GM19397 (cell line): ENCODE measurements around the gene LPCAT1.
"Not testable (repeated sequence)": the region's sequence is repeated elsewhere in the genome, so short reads cannot be mapped to it uniquely, and the experiment has no call there.

Experiments used
- ATAC-seq: cut with Tn5 transposase; IDR thresholded peaks from one replicate; pipeline ENCODE4 v1.9.1; 2021; ENCODE audit warnings: mild to moderate bottlenecking, moderate library complexity; ENCODE audit not compliant: unreplicated experiment

LPCAT1 gene

DNA sequence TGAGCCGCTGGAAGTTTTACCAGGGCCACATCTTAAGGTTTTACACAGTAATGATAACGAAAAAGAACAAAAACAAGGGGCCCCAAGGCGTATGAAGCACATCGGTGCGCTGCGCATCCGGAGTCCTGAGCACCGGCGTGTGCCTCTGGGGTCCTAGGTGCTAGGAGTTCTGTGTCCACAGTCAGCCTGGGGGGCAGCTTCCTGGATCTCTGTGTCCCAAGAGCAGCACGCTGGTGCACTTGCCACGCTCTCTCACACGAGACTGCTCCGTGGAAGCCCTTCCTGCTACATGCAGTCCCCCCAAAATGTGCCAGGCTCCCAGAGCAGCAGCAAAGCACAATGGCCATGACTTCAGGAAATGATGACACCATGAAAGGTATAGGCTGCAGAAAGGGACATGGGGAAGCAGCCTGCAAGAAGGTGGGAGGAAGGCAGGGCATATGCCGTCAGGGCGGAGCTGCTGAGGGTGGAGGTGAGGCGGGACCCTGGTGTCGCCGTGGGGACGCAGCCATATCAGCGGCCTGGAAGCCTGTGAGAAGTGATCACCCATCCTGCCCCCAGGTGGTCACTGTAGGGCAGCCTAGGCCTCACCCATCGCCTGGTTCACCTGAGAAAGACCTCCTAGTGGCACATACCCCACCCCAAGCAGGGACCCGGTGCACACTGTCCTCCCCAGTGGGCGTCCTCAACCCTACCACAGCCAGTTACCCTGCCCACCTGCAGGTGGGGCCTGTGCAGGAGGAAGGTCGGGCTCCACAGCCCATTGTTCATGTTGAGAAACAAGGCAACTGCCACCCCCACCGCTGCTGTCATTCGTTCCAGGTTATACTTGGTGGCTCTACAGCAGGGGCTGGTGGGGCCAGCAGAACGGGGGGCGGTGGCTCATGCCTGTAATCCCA lies 54.9 kb downstream of the LPCAT1 start:
- ATAC-seq: no peak

DNA sequence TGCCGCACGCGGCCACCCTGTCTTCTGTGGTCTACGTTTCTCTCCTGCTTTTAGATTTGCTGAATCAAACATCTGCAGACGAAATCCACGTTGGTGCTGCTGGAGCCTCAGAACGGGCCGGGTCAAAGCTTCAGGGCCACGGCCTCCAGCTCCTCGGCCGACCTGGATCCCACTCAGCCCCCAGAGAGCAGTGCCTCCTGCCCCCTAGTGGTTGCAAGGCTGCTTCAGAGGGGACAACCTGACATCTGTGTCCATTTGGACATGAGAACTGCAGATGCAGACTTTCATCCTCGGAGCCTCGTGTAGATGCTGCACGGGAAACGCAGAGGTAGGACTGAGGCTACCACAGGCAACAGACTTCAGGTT lies 55.5 kb downstream of the LPCAT1 start:
- ATAC-seq: no peak

DNA sequence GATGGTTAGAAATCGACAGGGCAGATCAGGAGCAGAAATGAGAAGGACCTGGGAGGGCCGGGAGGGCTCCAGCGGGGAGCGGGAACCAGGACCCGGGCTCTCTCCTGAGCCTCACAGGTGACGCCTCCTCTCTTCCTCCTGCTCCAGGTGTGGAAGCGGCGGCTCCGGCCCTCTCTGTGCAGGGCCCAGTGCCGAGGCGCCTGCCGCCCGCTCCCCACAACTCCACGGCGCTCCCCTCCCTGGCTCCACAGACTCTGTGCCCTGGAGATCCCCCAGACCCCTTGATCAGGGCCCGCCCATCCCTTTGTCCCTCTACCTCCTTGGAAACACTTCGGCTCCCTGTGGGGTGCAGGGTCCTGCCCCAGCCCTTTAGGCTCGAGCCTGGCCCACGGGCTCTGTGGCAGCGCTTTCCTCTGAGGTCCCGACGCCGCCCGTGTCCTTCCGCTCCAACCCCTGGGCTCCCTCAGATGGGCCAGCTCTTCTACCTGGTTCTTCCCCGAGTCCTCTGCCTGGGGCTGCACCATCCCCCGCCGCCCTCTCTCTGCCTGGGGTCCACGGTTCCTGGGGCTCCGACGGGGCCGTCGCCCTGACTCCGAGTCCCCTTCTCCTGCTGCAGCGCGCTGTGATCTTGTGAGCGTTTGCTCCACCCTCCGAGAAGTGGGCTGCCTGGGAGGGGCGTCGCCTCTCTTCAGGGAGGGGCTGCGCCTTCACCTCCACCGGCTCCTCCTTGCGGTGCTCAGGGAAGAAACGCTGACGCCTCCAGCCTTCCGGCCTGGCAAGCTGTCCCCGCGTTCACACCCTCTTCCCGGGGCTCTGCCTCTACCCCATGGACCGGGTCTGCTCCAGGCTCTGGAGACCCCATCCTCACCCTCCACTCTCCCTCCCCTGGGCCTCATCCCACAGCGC lies 56.2 kb downstream of the LPCAT1 start:
- ATAC-seq: no peak

DNA sequence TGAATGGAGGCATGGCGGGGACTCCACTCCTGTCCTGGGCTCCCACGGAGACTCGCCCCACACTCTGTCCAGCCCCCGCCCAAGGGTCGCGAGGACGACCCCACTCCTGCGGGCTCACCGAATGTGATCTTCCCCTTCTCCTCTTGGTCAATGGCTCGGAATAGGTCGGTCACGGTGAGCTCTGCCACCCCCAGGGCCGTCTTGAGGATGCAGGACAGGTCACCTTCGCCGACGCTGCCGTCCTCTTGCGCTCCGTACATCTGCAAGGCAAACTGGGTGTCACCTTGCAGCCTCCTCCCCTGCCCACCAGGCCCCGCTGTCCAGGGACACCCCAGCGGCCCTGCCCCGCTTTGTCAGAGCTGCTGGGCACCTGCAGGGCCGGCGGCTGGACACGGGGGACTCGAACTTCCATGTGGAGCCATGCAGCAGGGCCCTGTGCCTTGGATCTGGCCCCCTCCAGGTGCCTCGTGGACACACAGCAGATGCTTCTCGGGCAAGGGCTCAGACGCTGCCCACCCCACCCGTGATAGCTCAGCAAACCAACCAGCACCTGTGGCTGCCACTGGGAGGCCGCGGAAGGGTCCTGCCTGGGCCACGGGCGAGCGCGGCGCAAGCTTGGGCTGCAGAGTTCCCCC lies 57.0 kb downstream of the LPCAT1 start:
- no peak for ATAC-seq

DNA sequence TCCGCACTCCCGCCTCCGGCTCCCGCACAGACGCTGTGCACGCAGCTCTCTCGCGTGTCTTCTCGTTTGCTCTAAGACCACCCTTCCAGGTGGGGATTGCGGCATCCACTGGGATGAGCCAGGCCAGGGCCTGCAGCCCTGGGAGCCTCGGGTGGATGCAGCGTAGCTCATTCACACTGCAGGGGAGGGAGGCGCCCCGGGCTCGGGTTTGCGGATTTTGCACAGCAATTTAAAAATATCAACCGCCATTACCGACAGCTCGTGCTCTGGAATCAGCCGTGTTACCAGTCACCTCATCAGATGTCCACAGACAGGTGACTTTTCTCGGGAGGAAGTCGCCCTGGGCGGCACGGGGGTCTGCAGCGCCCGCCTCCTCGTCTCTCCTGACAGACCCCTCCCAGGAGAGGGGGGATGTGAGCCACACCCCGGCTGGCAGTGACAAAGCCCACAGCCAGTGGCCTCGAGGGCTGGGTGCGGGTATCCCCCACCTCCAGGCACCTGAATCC lies 57.7 kb downstream of the LPCAT1 start:
- ATAC-seq: no peak

DNA sequence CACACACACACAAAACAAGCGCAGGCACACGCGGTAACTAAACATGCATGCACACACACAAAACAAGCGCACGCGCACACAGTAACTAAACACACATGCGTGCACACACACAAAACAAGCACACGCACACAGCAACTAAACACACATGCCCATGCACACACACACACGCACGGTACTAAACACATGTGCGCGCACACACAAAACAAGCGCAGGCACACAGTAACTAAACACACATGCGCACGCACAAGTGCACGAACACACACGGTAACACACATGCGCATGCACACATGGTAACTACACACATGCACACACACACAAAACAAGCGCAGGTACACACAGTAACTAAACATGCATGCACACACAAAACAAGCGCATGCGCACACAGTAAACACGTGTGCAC lies 58.6 kb downstream of the LPCAT1 start:
- no peak for ATAC-seq

DNA sequence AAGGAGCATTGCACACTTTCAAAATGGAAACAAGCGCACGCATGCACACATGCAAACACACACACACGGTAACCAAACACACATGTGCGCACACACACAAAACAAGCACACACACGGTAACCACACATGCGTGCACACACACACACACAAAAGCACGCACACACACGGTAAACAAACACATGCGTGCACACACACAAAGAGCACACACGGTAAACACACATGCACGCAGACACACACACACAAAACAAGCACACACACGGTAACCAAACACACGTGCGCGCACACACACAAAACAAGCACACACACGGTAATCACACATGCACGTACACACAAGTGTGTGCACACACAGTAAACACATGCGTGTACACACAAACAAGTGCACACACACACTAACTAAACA lies 59.2 kb downstream of the LPCAT1 start:
- ATAC-seq: no peak

DNA sequence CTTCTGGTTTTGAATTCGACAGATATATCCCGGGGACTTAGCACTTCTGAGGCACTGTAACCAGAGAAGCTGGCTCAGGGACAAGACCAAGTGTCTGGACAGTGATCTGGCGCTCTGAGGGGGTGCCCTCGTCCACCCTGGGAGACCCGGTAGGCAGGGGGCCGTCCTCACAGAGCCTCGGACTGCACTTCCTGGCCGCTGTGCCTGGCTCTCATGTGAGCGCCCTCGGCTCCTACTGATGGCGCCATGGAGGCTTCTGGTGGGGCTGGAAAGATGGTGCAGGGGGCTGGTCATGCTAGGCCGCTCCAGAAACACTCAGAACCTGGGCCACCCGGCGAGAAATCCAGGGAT lies 59.7 kb downstream of the LPCAT1 start:
- no peak for ATAC-seq

DNA sequence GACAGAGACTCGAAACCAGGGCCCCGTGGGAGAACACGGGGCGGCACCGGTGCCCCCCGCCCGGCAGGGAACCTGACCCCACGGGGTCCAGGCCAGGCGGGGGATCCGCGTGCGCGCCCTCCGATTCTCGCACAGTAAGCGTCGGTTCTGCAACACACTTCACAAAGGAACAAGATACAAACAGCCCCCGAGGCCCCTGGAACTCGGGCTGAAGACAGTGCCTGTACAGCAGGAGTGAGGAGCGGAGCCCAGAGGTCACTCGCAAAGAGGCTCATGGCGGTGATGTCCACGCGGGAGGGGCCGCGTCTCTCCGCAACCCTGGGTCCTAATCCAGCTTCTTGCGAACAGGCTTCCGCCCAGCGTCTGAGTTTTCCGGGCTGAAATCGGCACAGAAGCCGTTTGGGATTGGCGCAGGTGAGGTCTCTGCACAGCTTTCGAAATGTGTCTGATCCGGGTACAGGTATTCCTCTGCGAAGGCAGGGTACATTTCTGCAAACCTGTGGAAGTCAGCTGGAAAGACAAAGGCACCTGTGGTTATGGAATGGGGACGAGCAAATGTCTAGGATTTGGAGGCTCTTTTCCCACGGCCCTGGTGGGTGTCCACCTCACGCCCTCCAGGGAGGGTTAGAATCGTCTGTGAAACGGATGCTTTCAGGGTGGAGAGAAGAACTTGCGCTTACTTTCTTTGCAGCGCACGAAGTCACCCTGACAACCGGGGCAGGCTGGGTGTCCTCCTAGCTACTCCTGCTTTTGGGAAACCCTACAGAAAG lies 60.2 kb downstream of the LPCAT1 start:
- no peak for ATAC-seq

DNA sequence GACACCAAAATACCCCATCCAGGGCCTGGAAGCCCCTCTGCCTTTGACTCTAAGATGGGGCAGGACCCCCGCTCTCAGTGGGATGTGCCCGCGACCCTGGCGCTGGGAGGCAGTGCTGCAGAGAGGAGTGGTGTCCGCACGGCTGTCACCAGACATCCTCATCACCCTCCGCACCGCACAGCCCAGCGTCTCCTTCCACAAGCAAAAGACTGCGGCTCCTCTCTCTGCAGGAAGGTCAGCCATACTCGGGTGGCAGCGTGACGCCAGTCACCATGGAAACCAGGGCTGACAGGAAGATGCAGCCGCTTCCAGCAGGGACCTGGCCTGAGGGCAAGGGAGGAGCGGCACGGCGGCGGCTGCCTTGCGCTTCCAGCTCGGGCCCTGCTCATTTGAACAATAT lies 61.4 kb downstream of the LPCAT1 start:
- ATAC-seq: no peak

DNA sequence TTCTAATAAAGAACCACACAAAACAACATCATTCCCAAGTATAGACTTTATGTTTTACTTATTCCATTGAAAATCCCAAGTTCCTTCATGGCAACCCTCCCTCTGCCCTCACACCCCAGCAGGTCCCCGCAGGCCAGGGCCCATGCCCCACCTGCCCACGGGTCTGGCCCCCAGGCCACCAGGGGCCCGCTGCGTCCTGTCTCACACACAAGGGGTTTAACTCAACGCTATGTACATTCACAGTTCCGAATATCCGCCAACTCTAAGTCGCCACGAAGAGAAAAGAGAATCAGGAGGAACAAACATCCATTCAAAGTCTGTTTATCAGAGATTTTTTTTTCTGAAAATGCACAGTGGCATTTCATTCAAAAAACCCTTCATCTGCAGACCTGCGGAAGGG lies 62.4 kb downstream of the LPCAT1 start:
- no peak for ATAC-seq

DNA sequence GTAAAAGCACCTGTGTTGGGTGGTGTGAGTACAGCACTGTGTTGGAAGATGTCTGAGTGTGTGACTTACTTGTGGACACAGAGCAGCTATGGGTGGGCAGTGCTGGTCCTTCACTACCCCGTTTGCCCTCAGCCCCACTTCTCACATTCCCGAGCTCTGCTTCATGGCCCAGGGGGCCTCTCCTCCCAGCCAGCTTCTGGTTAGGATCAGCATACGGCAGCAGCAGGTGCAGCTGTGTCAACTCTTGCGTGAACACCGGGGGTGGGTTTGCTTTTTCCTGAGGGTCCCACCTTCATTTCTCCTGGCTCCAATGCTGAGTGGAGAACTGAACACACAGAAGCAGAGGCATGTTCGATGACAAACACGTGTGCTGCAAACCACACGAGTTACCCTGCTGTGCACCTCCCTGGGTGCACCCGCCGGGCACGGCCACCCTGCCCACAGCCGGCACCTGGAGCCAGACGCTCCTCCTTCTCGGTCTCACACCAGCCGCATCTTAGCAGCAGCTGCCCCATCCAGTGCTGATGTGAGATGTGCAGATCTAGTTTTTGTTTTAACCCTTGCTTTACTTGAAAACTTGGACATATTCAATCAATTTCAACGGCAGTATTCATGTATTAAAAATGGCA lies 63.6 kb downstream of the LPCAT1 start:
- ATAC-seq: no peak

DNA sequence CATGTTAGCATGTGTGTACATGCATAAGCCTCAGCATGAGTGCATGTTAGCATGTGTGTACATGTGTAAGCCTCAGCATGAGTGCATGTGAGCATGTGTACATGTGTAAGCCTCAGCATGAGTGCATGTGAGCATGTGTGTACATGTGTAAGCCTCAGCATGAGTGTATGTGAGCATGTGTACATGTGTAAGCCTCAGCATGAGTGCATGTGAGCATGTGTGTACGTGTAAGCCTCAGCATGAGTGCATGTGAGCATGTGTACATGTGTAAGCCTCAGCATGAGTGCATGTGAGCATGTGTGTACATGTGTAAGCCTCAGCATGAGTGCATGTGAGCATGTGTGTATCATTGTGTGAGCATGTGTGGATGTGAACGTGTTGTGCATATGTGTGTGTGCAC lies 64.3 kb downstream of the LPCAT1 start:
- ATAC-seq: not testable (repeated sequence)

DNA sequence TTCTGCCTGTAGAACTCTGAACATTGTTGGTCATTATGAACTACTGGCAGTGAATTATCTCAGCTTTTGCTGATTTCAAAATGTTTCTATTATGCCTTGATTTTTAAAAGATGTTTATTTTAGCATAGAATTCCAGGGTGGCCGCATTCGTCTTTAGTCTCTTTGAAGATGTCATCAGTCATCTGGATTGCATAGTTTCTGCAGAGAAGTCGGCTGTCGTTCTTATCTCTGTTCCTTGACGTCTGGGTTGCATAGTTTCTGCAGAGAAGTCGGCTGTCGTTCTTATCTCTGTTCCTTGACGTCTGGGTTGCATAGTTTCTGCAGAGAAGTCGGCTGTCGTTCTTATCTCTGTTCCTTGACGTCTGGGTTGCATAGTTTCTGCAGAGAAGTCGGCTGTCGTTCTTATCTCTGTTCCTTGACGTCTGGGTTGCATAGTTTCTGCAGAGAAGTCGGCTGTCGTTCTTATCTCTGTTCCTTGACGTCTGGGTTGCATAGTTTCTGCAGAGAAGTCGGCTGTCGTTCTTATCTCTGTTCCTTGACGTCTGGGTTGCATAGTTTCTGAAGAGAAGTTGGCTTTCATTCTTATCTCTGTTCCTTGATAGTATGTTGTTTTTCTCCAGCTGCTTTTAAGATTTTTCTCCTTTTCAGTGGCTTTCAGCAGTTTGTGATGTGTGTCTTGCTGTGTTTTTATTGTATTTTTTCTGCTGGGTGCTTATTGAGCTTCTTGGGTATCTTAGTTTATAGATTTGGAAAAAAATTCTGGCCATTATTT lies 67.5 kb downstream of the LPCAT1 start:
- not testable (repeated sequence) for ATAC-seq

DNA sequence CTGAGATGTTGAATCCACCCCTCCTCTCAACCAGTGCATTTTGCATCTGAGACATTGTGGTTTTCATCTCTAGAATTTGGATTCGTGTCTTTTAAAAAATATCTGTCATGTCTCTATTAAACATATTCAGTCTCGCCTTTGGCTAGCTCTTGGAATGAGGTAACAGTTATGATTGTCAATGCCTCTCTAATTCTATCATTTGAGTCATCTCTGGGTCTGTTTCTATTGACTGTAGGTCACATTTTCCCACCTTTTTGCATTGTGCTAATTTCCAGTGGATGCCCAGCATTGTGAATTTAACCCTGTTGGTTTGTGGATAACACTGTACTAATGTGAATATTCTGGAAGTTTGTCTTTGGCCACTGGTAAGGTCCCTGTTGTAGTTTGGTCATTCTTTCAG lies 70.1 kb downstream of the LPCAT1 start:
- no peak for ATAC-seq

DNA sequence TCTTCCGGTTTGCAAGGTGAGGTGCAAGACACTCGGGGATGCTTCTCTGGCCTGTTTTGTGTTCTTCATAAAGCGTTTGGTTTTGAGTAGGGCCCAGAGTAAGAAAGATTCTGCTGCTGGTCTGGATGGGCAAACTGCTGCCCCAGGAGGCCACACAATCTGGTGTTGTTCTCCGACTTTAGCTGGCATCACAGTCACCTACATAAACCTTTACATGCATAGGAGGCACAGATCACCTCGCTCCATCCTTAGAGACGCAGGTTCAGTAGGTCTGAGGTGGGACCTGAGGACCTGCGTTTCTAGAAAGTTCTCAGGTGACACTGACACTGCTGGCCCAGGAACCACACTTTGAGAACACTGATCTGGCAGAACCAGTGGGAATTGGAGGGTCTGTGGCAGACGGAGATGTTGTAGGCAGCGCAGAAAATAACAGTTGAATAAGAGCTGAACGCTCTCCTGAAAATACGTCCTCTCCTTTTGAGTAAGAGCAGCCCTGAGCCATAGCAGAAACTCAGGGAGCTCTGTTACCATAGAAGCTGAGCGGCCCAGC lies 74.6 kb downstream of the LPCAT1 start:
- ATAC-seq: no peak

DNA sequence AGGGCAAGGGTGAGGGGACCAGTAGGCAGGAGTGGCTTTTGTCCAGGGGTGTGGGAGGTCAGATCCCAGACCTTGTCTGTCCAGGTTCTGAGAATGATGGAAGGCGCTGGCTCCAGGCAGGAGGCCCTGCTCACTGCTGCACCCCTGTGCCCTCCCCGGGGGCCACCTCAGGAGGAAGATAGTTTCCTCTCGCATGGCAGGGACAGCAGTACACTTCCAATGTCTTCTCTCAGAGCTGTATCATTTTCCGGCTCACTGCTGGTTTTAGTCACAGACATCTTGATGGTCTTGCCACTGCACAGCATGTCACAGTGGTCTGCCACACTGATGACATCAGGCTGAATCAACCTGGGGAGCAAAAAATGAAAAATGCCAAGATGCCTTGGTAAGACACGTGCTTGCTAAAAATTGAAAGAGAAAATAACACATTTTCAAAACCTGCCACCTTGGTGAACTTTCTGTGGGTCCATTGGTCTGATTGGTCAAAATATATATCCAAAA lies 75.2 kb downstream of the LPCAT1 start:
- ATAC-seq: no peak

DNA sequence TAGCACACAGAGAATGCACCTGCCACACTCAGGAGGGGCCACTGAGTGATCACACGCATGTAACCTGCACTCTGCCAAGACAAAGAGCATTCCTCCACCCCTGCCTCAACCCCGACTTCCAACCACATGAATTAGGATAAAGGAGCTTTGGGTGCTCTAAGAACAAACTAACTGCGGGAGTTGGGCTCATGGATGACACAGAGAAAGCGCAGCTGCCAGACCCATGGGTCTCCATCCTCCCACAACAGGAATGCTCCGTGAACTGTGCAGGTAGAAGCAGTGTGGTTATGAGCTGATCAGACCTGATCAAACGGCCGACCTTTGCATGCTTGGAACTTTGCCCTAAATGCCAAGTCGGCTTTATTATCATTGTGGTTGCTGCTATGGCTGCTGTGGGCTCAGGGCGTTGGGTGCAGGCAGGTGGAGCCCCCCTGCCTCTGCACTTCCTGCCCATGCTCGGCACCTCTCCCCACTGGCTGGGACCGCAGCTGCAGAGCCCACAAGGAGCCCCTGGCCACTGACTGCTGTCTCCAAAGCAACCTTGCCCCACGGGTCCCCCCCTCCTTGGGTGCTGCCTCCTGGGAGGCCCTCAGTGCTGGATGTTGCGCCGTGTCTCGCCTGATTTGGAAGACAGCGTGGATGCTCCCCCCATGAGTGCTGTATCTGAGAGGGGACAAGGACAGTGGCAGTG lies 75.9 kb downstream of the LPCAT1 start:
- ATAC-seq: no peak
